Psoas muscle (tissue), 8 donors: Measurements from ENCODE around the gene CRTAP. TPM values are rescaled to one million over a fixed set of nuclear protein-coding genes. Genes with fewer than 3 reads are reported as not detected.

Experiments
- ATAC-seq, 4 donors: fragments of 200-7000 bp; cut with Tn5 transposase; one replicate each; pipeline ENCODE4 v1.9.1; 2020; ENCODE audit warnings: moderate library complexity in 3 of 4, mild to moderate bottlenecking in 2 of 4
- DNase-seq, 2 donors: peaks; one replicate each; pipeline ENCODE4 v3.0.0-alpha.2; 2020
- H3K27ac ChIP-seq: fragments of 200-600 bp; one replicate; pipeline ENCODE4 v1.8.0; 2022
- H3K27me3 ChIP-seq, 3 donors: fragments of 200-600 bp in 1 of 3; one replicate each; pipeline versions ENCODE4 v1.6.1 to v1.8.0; 2013 to 2022; ENCODE audit warnings: low read length in 2 of 3, mild to moderate bottlenecking in 2 of 3, moderate library complexity in 1 of 3; ENCODE audit not compliant: insufficient read depth in 3 of 3
- H3K36me3 ChIP-seq, 2 donors: fragments of 200-600 bp in 1 of 2; one replicate each; pipeline versions ENCODE4 v1.6.1 to v1.8.0; 2013 to 2022; ENCODE audit warnings: low read depth in 1 of 2, mild to moderate bottlenecking in 1 of 2, moderate library complexity in 1 of 2; ENCODE audit not compliant: insufficient read depth in 1 of 2
- H3K4me1 ChIP-seq: fragments of 200-600 bp; one replicate; pipeline ENCODE4 v1.8.0; 2022
- H3K4me3 ChIP-seq: fragments of 200-600 bp; one replicate; pipeline ENCODE4 v1.8.0; 2022; ENCODE audit warnings: mild to moderate bottlenecking
- H3K9me3 ChIP-seq: fragments of 200-600 bp; one replicate; pipeline ENCODE4 v1.8.0; 2022
- WGBS, 3 donors: extraction: QIAGEN DNeasy Blood & Tissue Kit; methylation state at CpG; one replicate each; pipeline versions ENCODE4 v1.1.6 to v1.1.7; 2013; 5-methylcytosine and 5-hydroxymethylcytosine counted together
- intact Hi-C, 2 donors: fragments of 100-400 bp; cut with DNase I; formaldehyde crosslinking; loops; one replicate each; pipeline versions ENCODE4 v1.11.0 to v1.14.2; 2022
- polyA plus RNA-seq, 3 donors: library from polyadenylated mRNA; stranded (reverse); fragments of 200-250 nt; gene quantifications; one replicate each; pipeline ENCODE4 v1.2.3, GENCODE V29; 2013
- total RNA-seq, 4 donors: library from RNA; stranded (reverse); fragmentation: NEBNext Ultra II Directional in 2 of 4; extraction: Animal tissue kit (Norgen Biotek cat#: 25700) in 2 of 4; gene quantifications; one replicate each; pipeline versions ENCODE4 v1.2.1 to v1.2.4, GENCODE V29; 2021 to 2023
- TF ChIP-seq, protein P1 (sequence below): fragments of 200-600 bp; IDR thresholded peaks from one replicate; pipeline ENCODE4 v1.8.0; 2022; ENCODE audit warnings: antibody characterized with exemption
- donor health status: healthy with polysubstance abuse.
- donor health status: DM: no; HTN: no; CAD: no; lungs with moderate emphysema.
- donor health status: Bipolar disorder and iron deficiency.
- donor health status: healthy.
- donor health status: DM: yes; HTN: yes; CAD: no.
- donor health status: DM: no; HTN: no; CAD: no.
- donor health status: DM: no; HTN: no; CAD: no.
- donor health status: DM: yes; HTN: yes; CAD: no.

CRTAP gene
- total and polyA plus RNA-seq, 7 donors = 24.9 to 80.8 (median 56.3) TPM

DNA sequence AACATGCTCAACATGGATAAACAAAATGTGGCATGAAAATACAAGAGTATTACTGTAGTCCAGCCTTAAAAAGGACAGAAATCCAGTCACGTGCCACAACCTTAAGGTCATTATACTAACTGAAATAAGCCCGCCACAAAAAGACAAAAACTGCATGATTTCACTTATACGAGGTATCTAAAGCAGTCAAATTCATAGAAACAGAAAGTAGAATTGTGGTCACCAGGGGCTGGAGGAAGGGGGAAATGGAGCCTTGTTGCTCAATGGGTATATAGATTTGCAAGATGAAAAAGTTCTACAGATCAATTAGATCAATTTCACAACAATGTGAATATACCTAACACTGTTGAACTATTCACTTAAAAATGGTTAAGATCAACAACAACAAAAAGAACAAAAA lies 24.3 kb upstream of the CRTAP start:
- Histone ChIP-seq H3K36me3 (peaks cover 0 to 3% of the 10 kb centered on the region in 2 donors), H3K4me1 (peaks cover 18% of the 10 kb centered on the region), H3K4me3 (no peak overlapping the region), H3K27me3 (no peaks in the 10 kb centered on the region), H3K9me3 (no peaks in the 10 kb centered on the region), H3K27ac (no peak overlapping the region)
- intact Hi-C loops = no loop called here
- WGBS, 3 donors = 88 to 95% (median 95%) methylated on average over 3 of the region's 3 CpGs
- ATAC-seq = no peak
- TF ChIP-seq, protein P1, sequence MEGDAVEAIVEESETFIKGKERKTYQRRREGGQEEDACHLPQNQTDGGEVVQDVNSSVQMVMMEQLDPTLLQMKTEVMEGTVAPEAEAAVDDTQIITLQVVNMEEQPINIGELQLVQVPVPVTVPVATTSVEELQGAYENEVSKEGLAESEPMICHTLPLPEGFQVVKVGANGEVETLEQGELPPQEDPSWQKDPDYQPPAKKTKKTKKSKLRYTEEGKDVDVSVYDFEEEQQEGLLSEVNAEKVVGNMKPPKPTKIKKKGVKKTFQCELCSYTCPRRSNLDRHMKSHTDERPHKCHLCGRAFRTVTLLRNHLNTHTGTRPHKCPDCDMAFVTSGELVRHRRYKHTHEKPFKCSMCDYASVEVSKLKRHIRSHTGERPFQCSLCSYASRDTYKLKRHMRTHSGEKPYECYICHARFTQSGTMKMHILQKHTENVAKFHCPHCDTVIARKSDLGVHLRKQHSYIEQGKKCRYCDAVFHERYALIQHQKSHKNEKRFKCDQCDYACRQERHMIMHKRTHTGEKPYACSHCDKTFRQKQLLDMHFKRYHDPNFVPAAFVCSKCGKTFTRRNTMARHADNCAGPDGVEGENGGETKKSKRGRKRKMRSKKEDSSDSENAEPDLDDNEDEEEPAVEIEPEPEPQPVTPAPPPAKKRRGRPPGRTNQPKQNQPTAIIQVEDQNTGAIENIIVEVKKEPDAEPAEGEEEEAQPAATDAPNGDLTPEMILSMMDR = no peak
- no peak for DNase-seq

- Histone ChIP-seq H3K9me3 (no peaks in the 10 kb centered on the region), H3K36me3 (peaks cover 0 to 3% of the 10 kb centered on the region in 2 donors), H3K27me3 (no peaks in the 10 kb centered on the region), H3K4me3 (no peak overlapping the region), H3K4me1 (peaks cover 16% of the 10 kb centered on the region), H3K27ac (no peak overlapping the region)
- 88 to 95% (median 91%) methylated on average over 6 of the region's 6 CpGs for WGBS, 3 donors
- intact Hi-C loops = no loop called here
- no peak for ATAC-seq
- TF ChIP-seq, protein P1 = no peak
- no peak for DNase-seq
Measured at GRCh38 chr3:33091746-33092145, 22.1 kb upstream of the CRTAP start.

GRCh38 chr3:33092496-33093254 lies 21.1 kb upstream of the CRTAP start:
- intact Hi-C loops = no loop called here
- peak; percentile 33 to 60 (median 56) for ATAC-seq
- Histone ChIP-seq H3K4me1 (peaks cover 13% of the 10 kb centered on the region), H3K27ac (peak overlapping the region; percentile 58), H3K9me3 (no peaks in the 10 kb centered on the region), H3K27me3 (no peaks in the 10 kb centered on the region), H3K36me3 (peaks cover 0 to 3% of the 10 kb centered on the region in 2 donors), H3K4me3 (no peak overlapping the region)
- WGBS, 3 donors = 53 to 67% (median 53%) methylated on average over 9 of the region's 9 CpGs
- DNase-seq = peak in 1 of 2 donors; percentile 65
- TF ChIP-seq, protein P1 = no peak

DNA sequence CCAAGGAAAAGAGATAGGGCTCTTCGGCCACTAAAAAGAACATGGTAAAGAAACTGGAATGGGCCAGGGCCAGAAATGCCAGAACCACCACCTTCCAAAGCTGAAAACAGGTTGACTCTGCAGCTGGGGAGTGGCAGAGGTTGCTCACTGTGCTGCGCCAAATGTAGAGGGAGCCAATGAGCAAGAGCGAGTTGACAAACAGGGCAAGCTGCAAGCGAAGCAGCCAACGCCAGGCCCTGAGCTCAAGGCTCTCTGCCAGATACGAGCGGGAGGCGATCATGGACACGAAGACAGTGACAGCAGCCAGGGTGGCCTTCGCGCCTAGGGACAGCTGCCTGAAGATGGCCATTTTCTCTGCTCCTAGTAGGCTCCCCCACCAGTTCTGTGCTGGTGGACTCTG lies 20.0 kb upstream of the CRTAP start:
- Histone ChIP-seq H3K4me1 (peaks cover 13% of the 10 kb centered on the region), H3K27ac (peak overlapping the region; percentile 58), H3K36me3 (peaks cover 0 to 3% of the 10 kb centered on the region in 2 donors), H3K27me3 (no peaks in the 10 kb centered on the region), H3K4me3 (no peak overlapping the region), H3K9me3 (no peaks in the 10 kb centered on the region)
- ATAC-seq = peak in 2 of 4 donors; percentile 11 to 12
- peak; percentile 17 to 69 for DNase-seq
- intact Hi-C loops = no loop called here
- WGBS, 3 donors = 86 to 96% (median 87%) methylated on average over 11 of the region's 11 CpGs
- TF ChIP-seq, protein P1 = no peak
